ENCODE data around the gene PSMD5.

Gene PSMD5

GRCh38 chr9:120801441-120801840 lies 41.3 kb downstream of the PSMD5 start:
- no peak for DNase-seq

- peak; percentile 77 to 82 for DNase-seq
These were observed 49.6 kb downstream of the PSMD5 start, which contains the start of gene FBXW2 for GRCh38 chr9:120792898-120793765. Gene FBXW2 (minus strand): TSS chr9:120793416. CDS start chr9:120788258, 5,158 bp downstream.

GRCh38 chr9:120791161-120791560 lies 51.6 kb downstream of the PSMD5 start:
- DNase-seq, result no peak

GRCh38 chr9:120787933-120788332 lies 54.8 kb downstream of the PSMD5 start:
- no peak for DNase-seq

GRCh38 chr9:120783602-120784047 lies 59.1 kb downstream of the PSMD5 start:
- no peak for DNase-seq

GRCh38 chr9:120781236-120781635 lies 61.5 kb downstream of the PSMD5 start:
- DNase-seq, result no peak

- no peak for DNase-seq
These were observed 62.4 kb downstream of the PSMD5 start for GRCh38 chr9:120780367-120780766.

GRCh38 chr9:120779227-120779626 lies 63.5 kb downstream of the PSMD5 start:
- no peak for DNase-seq

- DNase-seq, result no peak
These were observed 64.0 kb downstream of the PSMD5 start for GRCh38 chr9:120778758-120779157.

GRCh38 chr9:120777229-120777628 lies 65.5 kb downstream of the PSMD5 start:
- no peak for DNase-seq

GRCh38 chr9:120776788-120777187 lies 65.9 kb downstream of the PSMD5 start:
- DNase-seq, result no peak

- no peak for DNase-seq
These were observed 66.9 kb downstream of the PSMD5 start for GRCh38 chr9:120775859-120776258.

GRCh38 chr9:120774719-120775118 lies 68.0 kb downstream of the PSMD5 start:
- DNase-seq, result no peak

GRCh38 chr9:120773256-120773655 lies 69.5 kb downstream of the PSMD5 start:
- DNase-seq, result no peak

- no peak for DNase-seq
These were observed 71.8 kb downstream of the PSMD5 start for GRCh38 chr9:120770931-120771330.

GRCh38 chr9:120768886-120769285 lies 73.8 kb downstream of the PSMD5 start:
- DNase-seq, result no peak

- no peak for DNase-seq
These were observed 74.5 kb downstream of the PSMD5 start for GRCh38 chr9:120768247-120768646.

- DNase-seq, result no peak
These were observed 75.3 kb downstream of the PSMD5 start for GRCh38 chr9:120767451-120767850.
